Measurements from ENCODE around the gene SMNDC1.

DNA sequence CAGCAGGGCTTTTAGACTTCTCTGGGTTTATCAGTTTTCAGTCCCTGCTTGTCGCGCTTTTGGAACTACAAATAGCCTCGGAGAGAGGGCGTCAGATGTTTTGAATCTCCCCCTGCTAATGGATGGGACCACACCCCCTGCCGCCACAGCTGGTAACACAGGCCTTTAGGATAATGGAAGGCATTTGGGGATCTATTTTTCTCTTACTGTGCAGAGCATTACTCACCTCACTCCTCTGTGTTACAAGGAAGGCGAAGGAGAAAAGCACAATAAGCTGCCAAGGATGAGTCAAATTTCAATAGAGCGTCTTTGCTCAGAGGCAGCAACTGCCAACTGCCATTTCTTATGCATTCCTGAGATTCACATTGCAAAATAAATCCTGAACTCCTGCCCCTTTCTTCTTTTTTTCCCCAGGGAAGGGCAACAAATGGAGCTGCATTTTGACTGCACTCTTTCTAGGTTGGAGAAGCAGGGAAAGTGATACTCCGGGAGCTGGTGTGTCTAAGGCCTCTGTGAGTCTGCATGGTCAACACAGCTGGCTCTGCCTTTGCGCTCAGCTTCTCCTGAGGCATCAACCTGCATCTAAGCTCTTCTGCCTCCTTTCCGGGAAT lies 31.5 kb upstream of the SMNDC1 start:
- TF ChIP-seq, protein P1, sequence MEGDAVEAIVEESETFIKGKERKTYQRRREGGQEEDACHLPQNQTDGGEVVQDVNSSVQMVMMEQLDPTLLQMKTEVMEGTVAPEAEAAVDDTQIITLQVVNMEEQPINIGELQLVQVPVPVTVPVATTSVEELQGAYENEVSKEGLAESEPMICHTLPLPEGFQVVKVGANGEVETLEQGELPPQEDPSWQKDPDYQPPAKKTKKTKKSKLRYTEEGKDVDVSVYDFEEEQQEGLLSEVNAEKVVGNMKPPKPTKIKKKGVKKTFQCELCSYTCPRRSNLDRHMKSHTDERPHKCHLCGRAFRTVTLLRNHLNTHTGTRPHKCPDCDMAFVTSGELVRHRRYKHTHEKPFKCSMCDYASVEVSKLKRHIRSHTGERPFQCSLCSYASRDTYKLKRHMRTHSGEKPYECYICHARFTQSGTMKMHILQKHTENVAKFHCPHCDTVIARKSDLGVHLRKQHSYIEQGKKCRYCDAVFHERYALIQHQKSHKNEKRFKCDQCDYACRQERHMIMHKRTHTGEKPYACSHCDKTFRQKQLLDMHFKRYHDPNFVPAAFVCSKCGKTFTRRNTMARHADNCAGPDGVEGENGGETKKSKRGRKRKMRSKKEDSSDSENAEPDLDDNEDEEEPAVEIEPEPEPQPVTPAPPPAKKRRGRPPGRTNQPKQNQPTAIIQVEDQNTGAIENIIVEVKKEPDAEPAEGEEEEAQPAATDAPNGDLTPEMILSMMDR (IDR thresholded peaks at IDR 0.05; ENCODE audit: low read depth, low read length, poor library complexity, severe bottlenecking): no peak
- no peak for TF ChIP-seq EZH2phosphoT487 (IDR thresholded peaks at IDR 0.05; ENCODE audit: borderline replicate concordance, low read length)
